Thoracic aorta (tissue), 2 donors: ENCODE data around the gene VPS72. TPM values are rescaled to one million over a fixed set of nuclear protein-coding genes. Genes with fewer than 3 reads are reported as not detected.

Experiments
- ATAC-seq: fragments of 150-250 bp; one replicate; pipeline ENCODE4 v1.8.0; 2017; ENCODE audit warnings: low read depth; ENCODE audit not compliant: insufficient number of reproducible peaks, low FRiP score
- DNase-seq: peaks from one replicate; pipeline ENCODE4 v3.0.0-alpha.2; 2020; ENCODE audit warnings: low spot score
- H3K27ac ChIP-seq, 2 donors: fragments of 200-600 bp; sonication (generic); 1 replicate in 1 of 2; 2 replicates in 1 of 2; pipeline ENCODE4 v1.5.1; 2016; ENCODE audit warnings: mild to moderate bottlenecking in 2 of 2, moderate library complexity in 2 of 2
- H3K27me3 ChIP-seq: fragments of 200-600 bp; sonication (generic); replicated peaks from 2 replicates; pipeline ENCODE4 v1.6.0; 2016; ENCODE audit warnings: mild to moderate bottlenecking; ENCODE audit not compliant: insufficient read depth
- H3K36me3 ChIP-seq: fragments of 200-600 bp; sonication (generic); one replicate; pipeline ENCODE4 v1.5.1; 2016
- H3K4me1 ChIP-seq, 2 donors: fragments of 200-600 bp; sonication (generic); 1 replicate in 1 of 2; 2 replicates in 1 of 2; pipeline versions ENCODE4 v1.5.1 to v1.6.0; 2016; ENCODE audit warnings: low read depth in 2 of 2, mild to moderate bottlenecking in 1 of 2; ENCODE audit not compliant: control insufficient read depth in 1 of 2
- H3K4me3 ChIP-seq: fragments of 200-600 bp; sonication (generic); 2 replicates; pipeline ENCODE4 v1.5.1; 2016; ENCODE audit warnings: mild to moderate bottlenecking
- H3K9me3 ChIP-seq: fragments of 200-600 bp; sonication (generic); 2 replicates; pipeline ENCODE4 v1.5.1; 2016
- CTCF ChIP-seq: fragments of 200-600 bp; sonication (generic); IDR thresholded peaks from one replicate; pipeline ENCODE4 v1.5.1; 2019; ENCODE audit warnings: antibody characterized with exemption
- total RNA-seq, 2 donors: library from RNA; depleted of rRNA; stranded (reverse); fragments of >200 nt; gene quantifications; one replicate each; pipeline versions ENCODE4 v1.1.0 to v1.2.3, GENCODE V29; 2016

VPS72 gene
- total RNA-seq, 2 donors from 2014 or later, result 32.5 to 39.7 TPM

GRCh38 chr1:151184211-151184610 lies 5.8 kb downstream of the VPS72 start:
- H3K4me1 ChIP-seq, result peaks cover 17 to 20% of the 10 kb centered on the region in 2 donors
- no peak overlapping the region for H3K4me3 ChIP-seq
- peaks cover 62% of the 10 kb centered on the region for H3K36me3 ChIP-seq
- ATAC-seq, result no peak
- H3K27ac ChIP-seq, result no peak overlapping the region
- no peaks in the 10 kb centered on the region for H3K27me3 ChIP-seq
- no peak for TF ChIP-seq CTCF
- no peaks in the 10 kb centered on the region for H3K9me3 ChIP-seq
- no peak for DNase-seq

- DNase-seq (no peak), ATAC-seq (no peak)
- Histone ChIP-seq H3K27ac (no peak overlapping the region), H3K9me3 (no peaks in the 10 kb centered on the region), H3K4me3 (no peak overlapping the region), H3K27me3 (no peaks in the 10 kb centered on the region), H3K36me3 (peaks cover 55% of the 10 kb centered on the region), H3K4me1 (no peaks in the 10 kb centered on the region)
- TF ChIP-seq CTCF, result no peak
These were observed 13.4 kb downstream of the VPS72 start for GRCh38 chr1:151176514-151177045.

GRCh38 chr1:151175863-151176262 lies 14.1 kb downstream of the VPS72 start, which contains the start of gene TMOD4:
TMOD4 (minus strand) TSS chr1:151175981; CDS start chr1:151174875, 1,106 bp downstream.
- DNase-seq (no peak), ATAC-seq (no peak)
- Histone ChIP-seq H3K27ac (no peak within 1 kb of the TSS), H3K27me3 (no peaks in the 10 kb centered on the region), H3K4me1 (no peaks in the 10 kb centered on the region), H3K36me3 (peaks cover 48% of the 10 kb centered on the region), H3K4me3 (no peak within 1 kb of the TSS), H3K9me3 (no peaks in the 10 kb centered on the region)
- peak; percentile 28 for TF ChIP-seq CTCF

DNA sequence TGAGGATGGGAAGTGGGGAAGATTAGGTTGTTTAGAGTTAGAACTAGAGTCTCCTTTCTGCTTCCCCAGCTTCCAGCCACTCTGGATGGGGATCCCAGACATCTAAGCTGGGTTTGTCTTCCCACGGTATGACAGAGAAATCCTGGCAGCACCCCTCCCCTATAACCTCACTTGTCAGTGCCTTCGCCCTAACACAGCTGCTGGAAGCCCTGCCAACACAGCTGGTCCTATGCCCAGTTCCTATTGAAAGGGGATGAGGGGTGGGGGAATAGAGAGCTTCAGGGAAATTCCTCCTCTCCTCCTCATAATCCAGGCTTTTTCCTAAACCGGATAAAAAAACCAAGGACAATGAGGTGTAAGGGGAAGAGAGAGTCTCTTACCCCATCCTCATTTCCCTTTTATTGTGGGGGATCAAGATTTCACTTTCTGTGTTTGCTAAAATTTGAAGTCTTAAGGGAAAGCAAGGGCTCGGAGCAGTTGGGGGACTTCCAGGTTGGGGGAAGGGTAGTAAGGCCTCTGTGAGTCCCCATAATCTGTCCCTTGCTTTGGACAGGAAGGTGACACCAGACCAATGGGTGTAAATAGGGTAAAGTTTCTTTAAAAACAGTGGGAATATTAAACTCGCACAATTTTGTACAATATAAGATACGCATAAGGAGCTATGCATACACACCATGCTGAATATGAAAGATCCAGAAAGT lies 14.8 kb downstream of the VPS72 start:
- no peak overlapping the region for H3K27ac ChIP-seq
- peaks cover 41% of the 10 kb centered on the region for H3K36me3 ChIP-seq
- no peaks in the 10 kb centered on the region for H3K4me1 ChIP-seq
- H3K4me3 ChIP-seq, result no peak overlapping the region
- ATAC-seq, result no peak
- H3K9me3 ChIP-seq, result no peaks in the 10 kb centered on the region
- H3K27me3 ChIP-seq, result no peaks in the 10 kb centered on the region
- DNase-seq, result no peak
- TF ChIP-seq CTCF, result no peak

GRCh38 chr1:151171190-151171589 lies 18.8 kb downstream of the VPS72 start:
- DNase-seq, result no peak
- H3K4me3 ChIP-seq, result no peak overlapping the region

More at GRCh38 chr1:151171190-151171589, 18.8 kb downstream of the VPS72 start:
- H3K4me1 ChIP-seq, result peaks cover 9 to 11% of the 10 kb centered on the region in 2 donors
- no peaks in the 10 kb centered on the region for H3K9me3 ChIP-seq
- no peak for ATAC-seq
- H3K27ac ChIP-seq, result no peak overlapping the region
- no peak for TF ChIP-seq CTCF
- peaks cover 29% of the 10 kb centered on the region for H3K36me3 ChIP-seq
- H3K27me3 ChIP-seq, result no peaks in the 10 kb centered on the region
